Vagina (tissue), 2 donors: ENCODE results near the gene GOLT1A. TPM values are rescaled to one million over a fixed set of nuclear protein-coding genes. Genes with fewer than 3 reads are reported as not detected.

Source experiments
- DNase-seq, 2 donors: peaks; one replicate each; pipeline ENCODE4 v3.0.0-alpha.2; 2017; ENCODE audit errors: extremely low spot score in 2 of 2
- H3K27ac ChIP-seq: fragments of 200-600 bp; sonication (generic); one replicate; pipeline ENCODE4 v1.5.1; 2019
- H3K27me3 ChIP-seq: fragments of 200-600 bp; sonication (generic); one replicate; pipeline ENCODE4 v1.5.1; 2019
- H3K36me3 ChIP-seq, 2 donors: fragments of 200-600 bp; sonication (generic); one replicate each; pipeline ENCODE4 v1.5.1; 2017 to 2019
- H3K4me1 ChIP-seq: fragments of 200-600 bp; sonication (generic); one replicate; pipeline ENCODE4 v1.5.1; 2019
- H3K4me3 ChIP-seq, 2 donors: fragments of 200-600 bp; sonication (generic); 1 replicate in 1 of 2; 2 replicates in 1 of 2; pipeline ENCODE4 v1.5.1; 2016 to 2019
- H3K9me3 ChIP-seq: fragments of 200-600 bp; sonication (generic); one replicate; pipeline ENCODE4 v1.5.1; 2019
- CTCF ChIP-seq, 3 experiments: fragments of 450-650 bp in 2 of 3; fragments of 200-600 bp in 1 of 3; sonication (generic) in 1 of 3; IDR thresholded peaks; one replicate each; pipeline ENCODE4 v1.5.1; 2017 to 2019; ENCODE audit warnings: antibody characterized with exemption in 3 of 3, mild to moderate bottlenecking in 2 of 3, moderate library complexity in 2 of 3
- POLR2A ChIP-seq, 2 donors: fragments of 450-650 bp; IDR thresholded peaks; one replicate each; pipeline ENCODE4 v1.6.1; 2017; ENCODE audit warnings: antibody characterized with exemption in 2 of 2, mild to moderate bottlenecking in 2 of 2, moderate library complexity in 2 of 2
- POLR2AphosphoS5 ChIP-seq, 2 donors: sonication (generic); formaldehyde crosslinking; IDR thresholded peaks; one replicate each; pipeline ENCODE4 v1.9.0; 2017; ENCODE audit warnings: antibody characterized with exemption in 2 of 2, mild to moderate bottlenecking in 2 of 2, low read depth in 1 of 2; ENCODE audit not compliant: insufficient read depth in 1 of 2
- intact Hi-C: fragments of 100-400 bp; cut with DNase I; formaldehyde crosslinking; loops from one replicate; pipeline ENCODE4 v1.15.1; 2023
- total RNA-seq: library from RNA; depleted of rRNA; stranded (reverse); fragments of >200 nt; gene quantifications from one replicate; pipeline ENCODE4 v1.2.3, GENCODE V29; 2016

The GOLT1A gene
- total RNA-seq, 1 donor from 2014 or later, result not detected

GRCh38 chr1:204204944-204205343 is 8.8 kb downstream of the GOLT1A start:
- H3K27me3 ChIP-seq, result no peaks in the 10 kb centered on the region
- H3K9me3 ChIP-seq, result no peaks in the 10 kb centered on the region
- H3K4me1 ChIP-seq, result no peaks in the 10 kb centered on the region
- H3K27ac ChIP-seq, result no peak overlapping the region
- DNase-seq, result no peak
- H3K4me3 ChIP-seq, result no peak overlapping the region
- no peak for TF ChIP-seq POLR2A (IDR thresholded peaks at IDR 0.05)
- no peak for TF ChIP-seq CTCF (IDR thresholded peaks at IDR 0.05)
- TF ChIP-seq POLR2AphosphoS5 (IDR thresholded peaks at IDR 0.05; ENCODE audit: insufficient read depth in 1 of 2, low read depth in 1 of 2), result no peak
- intact Hi-C loops, result no loop called here
- no peaks in the 10 kb centered on the region for H3K36me3 ChIP-seq

- intact Hi-C loops, result no loop called here
- TF ChIP-seq POLR2AphosphoS5 (IDR thresholded peaks at IDR 0.05; ENCODE audit: insufficient read depth in 1 of 2, low read depth in 1 of 2) (no peak), CTCF (IDR thresholded peaks at IDR 0.05) (no peak), POLR2A (IDR thresholded peaks at IDR 0.05) (no peak)
- no peaks in the 10 kb centered on the region for H3K27me3 ChIP-seq
- H3K4me1 ChIP-seq, result no peaks in the 10 kb centered on the region
- H3K27ac ChIP-seq, result no peak overlapping the region
- no peak overlapping the region for H3K4me3 ChIP-seq
- no peaks in the 10 kb centered on the region for H3K36me3 ChIP-seq
- no peak for DNase-seq
- no peaks in the 10 kb centered on the region for H3K9me3 ChIP-seq
Observed at GRCh38 chr1:204203206-204203767, 10.5 kb downstream of the GOLT1A start.

GRCh38 chr1:204202481-204202880 is 11.3 kb downstream of the GOLT1A start:
- no peak for DNase-seq
- TF ChIP-seq POLR2A (IDR thresholded peaks at IDR 0.05) (no peak), POLR2AphosphoS5 (IDR thresholded peaks at IDR 0.05; ENCODE audit: insufficient read depth in 1 of 2, low read depth in 1 of 2) (no peak), CTCF (IDR thresholded peaks at IDR 0.05) (no peak)
- Histone ChIP-seq H3K36me3 (no peaks in the 10 kb centered on the region), H3K4me1 (no peaks in the 10 kb centered on the region), H3K27ac (no peak overlapping the region), H3K9me3 (no peaks in the 10 kb centered on the region), H3K27me3 (no peaks in the 10 kb centered on the region), H3K4me3 (no peak overlapping the region)
- intact Hi-C loops, result no loop called here

- intact Hi-C loops, result no loop called here
- Histone ChIP-seq H3K4me3 (no peak overlapping the region), H3K9me3 (no peaks in the 10 kb centered on the region), H3K27me3 (no peaks in the 10 kb centered on the region), H3K27ac (no peak overlapping the region), H3K36me3 (no peaks in the 10 kb centered on the region), H3K4me1 (no peaks in the 10 kb centered on the region)
- DNase-seq, result no peak
- TF ChIP-seq CTCF (IDR thresholded peaks at IDR 0.05) (no peak), POLR2AphosphoS5 (IDR thresholded peaks at IDR 0.05; ENCODE audit: insufficient read depth in 1 of 2, low read depth in 1 of 2) (no peak), POLR2A (IDR thresholded peaks at IDR 0.05) (no peak)
Observed at GRCh38 chr1:204201348-204202040, 12.3 kb downstream of the GOLT1A start.

- no peak overlapping the region for H3K4me3 ChIP-seq
- intact Hi-C loops, result no loop called here
- no peaks in the 10 kb centered on the region for H3K36me3 ChIP-seq
- no peaks in the 10 kb centered on the region for H3K27me3 ChIP-seq
- no peak overlapping the region for H3K27ac ChIP-seq
- no peaks in the 10 kb centered on the region for H3K9me3 ChIP-seq
- DNase-seq, result no peak
- TF ChIP-seq CTCF (IDR thresholded peaks at IDR 0.05) (no peak), POLR2AphosphoS5 (IDR thresholded peaks at IDR 0.05; ENCODE audit: insufficient read depth in 1 of 2, low read depth in 1 of 2) (no peak), POLR2A (IDR thresholded peaks at IDR 0.05) (no peak)
- no peaks in the 10 kb centered on the region for H3K4me1 ChIP-seq
Observed at GRCh38 chr1:204199579-204199978, 14.2 kb downstream of the GOLT1A start.
